ENCODE data around the gene ROCK2. TPM values are rescaled to one million over a fixed set of nuclear protein-coding genes. Genes with fewer than 3 reads are reported as not detected.

The ROCK2 gene
- total and polyA plus RNA-seq, 9 of the 15 experiments (the other 6 are each of a cell fraction or from before 2014, with no cell fraction given): 4.9 to 30.6 (median 14.3) TPM

DNA sequence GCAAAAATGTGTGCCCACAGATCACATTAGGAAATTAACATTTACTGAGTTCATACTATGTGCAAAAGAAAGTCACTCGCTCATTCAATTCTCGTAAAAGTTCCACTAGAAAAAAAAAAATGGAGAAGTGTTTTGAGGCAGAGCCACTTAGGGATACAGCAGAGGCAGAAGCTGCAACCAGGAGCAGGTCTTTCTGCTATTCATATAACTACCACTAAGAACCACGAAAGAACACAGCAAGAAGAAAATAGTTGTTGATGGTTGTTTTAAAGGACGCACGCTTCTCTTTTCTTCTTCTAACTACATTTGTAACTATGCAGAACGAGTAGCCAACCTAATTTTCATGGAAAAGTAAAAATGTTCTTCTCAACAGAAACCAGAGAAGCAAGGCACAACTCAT, 45.0 kb downstream of the ROCK2 start (continued):
- no peak for TF ChIP-seq DACH1 (IDR thresholded peaks at IDR 0.05; ENCODE audit: partially characterized antibody)
- TF ChIP-seq, protein P1, sequence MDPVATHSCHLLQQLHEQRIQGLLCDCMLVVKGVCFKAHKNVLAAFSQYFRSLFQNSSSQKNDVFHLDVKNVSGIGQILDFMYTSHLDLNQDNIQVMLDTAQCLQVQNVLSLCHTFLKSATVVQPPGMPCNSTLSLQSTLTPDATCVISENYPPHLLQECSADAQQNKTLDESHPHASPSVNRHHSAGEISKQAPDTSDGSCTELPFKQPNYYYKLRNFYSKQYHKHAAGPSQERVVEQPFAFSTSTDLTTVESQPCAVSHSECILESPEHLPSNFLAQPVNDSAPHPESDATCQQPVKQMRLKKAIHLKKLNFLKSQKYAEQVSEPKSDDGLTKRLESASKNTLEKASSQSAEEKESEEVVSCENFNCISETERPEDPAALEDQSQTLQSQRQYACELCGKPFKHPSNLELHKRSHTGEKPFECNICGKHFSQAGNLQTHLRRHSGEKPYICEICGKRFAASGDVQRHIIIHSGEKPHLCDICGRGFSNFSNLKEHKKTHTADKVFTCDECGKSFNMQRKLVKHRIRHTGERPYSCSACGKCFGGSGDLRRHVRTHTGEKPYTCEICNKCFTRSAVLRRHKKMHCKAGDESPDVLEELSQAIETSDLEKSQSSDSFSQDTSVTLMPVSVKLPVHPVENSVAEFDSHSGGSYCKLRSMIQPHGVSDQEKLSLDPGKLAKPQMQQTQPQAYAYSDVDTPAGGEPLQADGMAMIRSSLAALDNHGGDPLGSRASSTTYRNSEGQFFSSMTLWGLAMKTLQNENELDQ (CRISPR knock-in tag; IDR thresholded peaks at IDR 0.05; ENCODE audit: borderline replicate concordance): no peak
- TF ChIP-seq, protein P2, sequence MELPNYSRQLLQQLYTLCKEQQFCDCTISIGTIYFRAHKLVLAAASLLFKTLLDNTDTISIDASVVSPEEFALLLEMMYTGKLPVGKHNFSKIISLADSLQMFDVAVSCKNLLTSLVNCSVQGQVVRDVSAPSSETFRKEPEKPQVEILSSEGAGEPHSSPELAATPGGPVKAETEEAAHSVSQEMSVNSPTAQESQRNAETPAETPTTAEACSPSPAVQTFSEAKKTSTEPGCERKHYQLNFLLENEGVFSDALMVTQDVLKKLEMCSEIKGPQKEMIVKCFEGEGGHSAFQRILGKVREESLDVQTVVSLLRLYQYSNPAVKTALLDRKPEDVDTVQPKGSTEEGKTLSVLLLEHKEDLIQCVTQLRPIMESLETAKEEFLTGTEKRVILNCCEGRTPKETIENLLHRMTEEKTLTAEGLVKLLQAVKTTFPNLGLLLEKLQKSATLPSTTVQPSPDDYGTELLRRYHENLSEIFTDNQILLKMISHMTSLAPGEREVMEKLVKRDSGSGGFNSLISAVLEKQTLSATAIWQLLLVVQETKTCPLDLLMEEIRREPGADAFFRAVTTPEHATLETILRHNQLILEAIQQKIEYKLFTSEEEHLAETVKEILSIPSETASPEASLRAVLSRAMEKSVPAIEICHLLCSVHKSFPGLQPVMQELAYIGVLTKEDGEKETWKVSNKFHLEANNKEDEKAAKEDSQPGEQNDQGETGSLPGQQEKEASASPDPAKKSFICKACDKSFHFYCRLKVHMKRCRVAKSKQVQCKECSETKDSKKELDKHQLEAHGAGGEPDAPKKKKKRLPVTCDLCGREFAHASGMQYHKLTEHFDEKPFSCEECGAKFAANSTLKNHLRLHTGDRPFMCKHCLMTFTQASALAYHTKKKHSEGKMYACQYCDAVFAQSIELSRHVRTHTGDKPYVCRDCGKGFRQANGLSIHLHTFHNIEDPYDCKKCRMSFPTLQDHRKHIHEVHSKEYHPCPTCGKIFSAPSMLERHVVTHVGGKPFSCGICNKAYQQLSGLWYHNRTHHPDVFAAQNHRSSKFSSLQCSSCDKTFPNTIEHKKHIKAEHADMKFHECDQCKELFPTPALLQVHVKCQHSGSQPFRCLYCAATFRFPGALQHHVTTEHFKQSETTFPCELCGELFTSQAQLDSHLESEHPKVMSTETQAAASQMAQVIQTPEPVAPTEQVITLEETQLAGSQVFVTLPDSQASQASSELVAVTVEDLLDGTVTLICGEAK (IDR thresholded peaks at IDR 0.05): no peak
- TF ChIP-seq, protein P2 (CRISPR knock-in tag; IDR thresholded peaks at IDR 0.05): no peak
- TF ChIP-seq KDM4B (IDR thresholded peaks at IDR 0.05; ENCODE audit: borderline replicate concordance in 2 of 2, low read depth in 1 of 2): no peak
- TF ChIP-seq RBFOX2 (IDR thresholded peaks at IDR 0.05; ENCODE audit: low read depth, low read length): no peak
